ENCODE measurements around the gene PYGO2. TPM values are rescaled to one million over a fixed set of nuclear protein-coding genes. Genes with fewer than 3 reads are reported as not detected.

PYGO2 gene
- total and polyA plus RNA-seq, 2 of the 8 experiments (the other 6 are each of a cell fraction or from before 2014, with no cell fraction given): 31.0 to 31.6 TPM

DNA sequence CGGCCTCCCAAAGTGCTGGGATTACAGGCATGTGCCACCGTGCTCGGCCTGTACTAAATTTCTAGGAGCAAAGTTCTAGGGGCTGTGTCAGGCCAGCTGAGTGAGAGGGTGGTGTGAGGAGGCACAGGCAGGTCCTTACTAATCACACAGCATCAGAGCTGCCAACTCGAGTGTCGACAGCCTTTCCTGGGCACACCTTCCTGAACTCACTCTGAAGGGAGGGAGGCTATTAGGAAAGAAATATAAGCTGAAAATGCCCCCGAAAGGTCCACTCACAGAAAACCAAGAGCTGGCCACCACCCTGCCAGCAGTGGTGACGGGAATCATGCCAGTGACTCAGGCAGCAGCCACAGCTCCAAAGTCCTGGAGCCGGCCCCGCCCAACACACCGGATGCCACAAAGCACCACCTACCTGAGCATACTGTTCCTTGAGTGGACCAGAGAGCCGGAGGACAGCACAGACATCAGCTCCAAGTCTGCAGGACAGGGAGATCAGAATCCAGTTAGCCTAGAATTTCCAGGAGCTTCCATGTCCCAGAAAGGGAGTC, 29.6 kb downstream of the PYGO2 start:
- Histone ChIP-seq H3K9ac (replicated peaks in 1 of 4; ENCODE audit: extremely low read depth in 1 of 4, low read depth in 3 of 4, low read length in 3 of 4) (no peak overlapping the region), H3K36me3 (ENCODE audit: control insufficient read depth in 2 of 4, insufficient read depth in 4 of 4, low read length in 3 of 4) (no peaks in the 10 kb centered on the region; a peak in 1 of 8 replicates), H3K4me3 (ENCODE audit: extremely low read depth in 1 of 4, insufficient read depth in 2 of 4, low read depth in 3 of 4, low read length in 4 of 4) (no peak overlapping the region), H3K79me2 (ENCODE audit: control insufficient read depth in 1 of 2, insufficient read depth in 2 of 2, low read length in 2 of 2) (no peaks in the 10 kb centered on the region), H2BK120ac (replicated peaks; ENCODE audit: low read depth, low read length) (no peak overlapping the region), H3K27me3 (replicated peaks in 1 of 4; ENCODE audit: control insufficient read depth in 3 of 4, extremely low read depth in 1 of 4, insufficient read depth in 3 of 4, low read length in 3 of 4) (no peaks in the 10 kb centered on the region), H3K23me2 (ENCODE audit: low read depth, low read length) (peaks cover 11% of the 10 kb centered on the region), H3K79me1 (ENCODE audit: low read depth, low read length) (no peaks in the 10 kb centered on the region; the same call in 1 of the 2 replicates), H3K14ac (ENCODE audit: insufficient read length) (no peak overlapping the region), H3K9me3 (ENCODE audit: insufficient read depth in 2 of 2, low read depth in 1 of 2, low read length in 1 of 2) (no peaks in the 10 kb centered on the region; a peak in 1 of 4 replicates), H2BK5ac (ENCODE audit: low read depth, low read length) (no peak overlapping the region), H3K18ac (ENCODE audit: extremely low read depth, low read length) (no peak overlapping the region), H3K23ac (ENCODE audit: insufficient read length) (no peak overlapping the region), H4K91ac (replicated peaks; ENCODE audit: insufficient read length, low read length) (no peak overlapping the region), H3K4me1 (replicated peaks in 1 of 4; ENCODE audit: control insufficient read depth in 3 of 4, insufficient read depth in 4 of 4, low read length in 3 of 4) (peaks cover 0 to 4% (median 0%) of the 10 kb centered on the region in 4 experiments; a peak in 1 of 7 replicates), H2AK5ac (ENCODE audit: low read depth, low read length) (no peak overlapping the region), H4K5ac (ENCODE audit: insufficient read length, low read depth, low read length) (no peak overlapping the region), H2BK20ac (ENCODE audit: low read length) (no peak overlapping the region), H2AFZ (ENCODE audit: low read length) (no peak overlapping the region), H2BK15ac (ENCODE audit: low read length) (no peak overlapping the region), H3K4ac (replicated peaks; ENCODE audit: insufficient read length, low read depth, low read length) (no peak overlapping the region), H2BK12ac (ENCODE audit: low read depth, low read length) (no peak overlapping the region), H4K8ac (ENCODE audit: extremely low read depth, insufficient read depth, low read length) (no peak overlapping the region), H3K56ac (replicated peaks; ENCODE audit: insufficient read length, low read depth, low read length) (no peak overlapping the region), H3K4me2 (ENCODE audit: insufficient read depth in 1 of 2, low read depth in 2 of 2, low read length in 2 of 2) (no peak overlapping the region), H3K27ac (ENCODE audit: low read depth, low read length) (no peak overlapping the region), H4K20me1 (replicated peaks in 1 of 2; ENCODE audit: control insufficient read depth in 1 of 2, insufficient read depth in 2 of 2, low read length in 2 of 2) (no peaks in the 10 kb centered on the region)
- 88% methylated on average over 11 of the region's 11 CpGs; no CpG with 5 or more reads in 1 of the 2 experiments for WGBS, 2 experiments (ENCODE audit: extremely low coverage in 1 of 2, insufficient coverage in 1 of 2, insufficient read length in 1 of 2, insufficient replicate concordance in 2 of 2, low coverage in 1 of 2, low lambda C conversion rate in 2 of 2, missing lambda C conversion rate in 1 of 2)
- FAIRE-seq (no peak), DNase-seq (ENCODE audit: low read depth in 1 of 2, low spot score in 2 of 2) (no peak)
- CTCF ChIA-PET (ENCODE audit: partially characterized antibody): interaction anchor here (0.6 to 2.9 kb wide), 4 partner anchors 9 to 414 kb away, joined by 3 to 7 read pairs (median 4); no protein-coding TSS in a partner anchor
- POLR2A ChIA-PET (ENCODE audit: partially characterized antibody): interaction anchor here (0.7 to 1.4 kb wide), 3 partner anchors 10 to 50 kb away, joined by 3 to 4 read pairs (median 3); no protein-coding TSS in a partner anchor
- TF ChIP-seq CHD2 (IDR thresholded peaks at IDR 0.05; ENCODE audit: low read length) (no peak), RFX5 (IDR thresholded peaks at IDR 0.05; ENCODE audit: borderline replicate concordance, low read depth, low read length) (no peak), TCF12 (IDR thresholded peaks at IDR 0.05; ENCODE audit: low read depth, low read length) (no peak), CTBP2 (IDR thresholded peaks at IDR 0.05; ENCODE audit: borderline replicate concordance, insufficient read depth, insufficient read length, low read length) (no peak), SP2 (IDR thresholded peaks at IDR 0.05; ENCODE audit: low read length) (no peak), JUND (IDR thresholded peaks at IDR 0.05; ENCODE audit: low read length) (no peak), PHF8 (conservative IDR thresholded peaks at IDR 0.05; ENCODE audit: low read depth, low read length) (no peak), SIRT6 (IDR thresholded peaks at IDR 0.05; ENCODE audit: low read length) (no peak), GABPA (IDR thresholded peaks at IDR 0.05; ENCODE audit: borderline replicate concordance, insufficient read depth, low read length) (no peak), SP1 (IDR thresholded peaks at IDR 0.05; ENCODE audit: low read depth, low read length) (no peak), JUN (IDR thresholded peaks at IDR 0.05; ENCODE audit: low read depth, low read length) (no peak)
- TF ChIP-seq, protein P1, sequence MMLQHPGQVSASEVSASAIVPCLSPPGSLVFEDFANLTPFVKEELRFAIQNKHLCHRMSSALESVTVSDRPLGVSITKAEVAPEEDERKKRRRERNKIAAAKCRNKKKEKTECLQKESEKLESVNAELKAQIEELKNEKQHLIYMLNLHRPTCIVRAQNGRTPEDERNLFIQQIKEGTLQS (IDR thresholded peaks at IDR 0.05; ENCODE audit: insufficient read depth, low read depth, low read length): no peak

All from H1 (cell line).